GM18870 (cell line): ENCODE measurements around the gene GBA2.

Source experiments
- ATAC-seq: cut with Tn5 transposase; IDR thresholded peaks from one replicate; pipeline ENCODE4 v1.9.1; 2021; ENCODE audit warnings: moderate library complexity; ENCODE audit not compliant: unreplicated experiment

The GBA2 gene

DNA sequence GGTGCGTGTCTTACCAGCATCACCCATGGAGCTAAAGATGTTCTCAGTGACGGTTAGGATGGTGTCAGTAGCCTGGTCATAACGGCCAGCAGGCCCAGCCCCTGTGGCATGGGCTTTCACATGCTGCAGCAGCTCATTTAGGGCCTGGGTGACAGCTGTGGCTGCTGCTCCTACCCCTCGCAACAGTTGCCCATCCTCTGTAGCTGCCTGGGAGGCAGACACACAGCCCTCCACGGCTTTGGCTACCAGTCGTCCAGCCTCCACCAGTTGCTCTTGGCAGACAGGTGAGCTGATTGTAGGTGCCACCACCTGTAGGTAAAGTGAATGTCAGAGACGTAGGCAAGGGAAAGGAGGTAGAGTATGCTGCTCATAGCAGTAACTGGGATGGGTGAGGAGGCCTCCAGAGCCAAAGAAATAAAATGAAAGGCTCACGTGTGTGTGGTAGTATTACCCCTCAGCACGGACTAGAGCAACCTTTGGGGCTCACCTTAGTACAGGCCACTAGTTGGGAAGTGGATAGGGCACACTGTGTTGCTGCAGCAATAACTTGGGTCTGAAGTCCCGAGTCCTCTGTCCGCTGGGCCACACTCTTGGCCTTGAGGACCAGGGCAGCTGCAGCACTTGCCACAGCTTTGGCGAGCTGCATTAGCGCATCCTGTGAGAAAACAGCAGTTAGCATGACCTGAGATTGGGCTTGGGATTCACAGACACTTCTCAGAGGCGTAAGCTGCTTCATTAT is 31.7 kb downstream of the GBA2 start:
- ATAC-seq = no peak

DNA sequence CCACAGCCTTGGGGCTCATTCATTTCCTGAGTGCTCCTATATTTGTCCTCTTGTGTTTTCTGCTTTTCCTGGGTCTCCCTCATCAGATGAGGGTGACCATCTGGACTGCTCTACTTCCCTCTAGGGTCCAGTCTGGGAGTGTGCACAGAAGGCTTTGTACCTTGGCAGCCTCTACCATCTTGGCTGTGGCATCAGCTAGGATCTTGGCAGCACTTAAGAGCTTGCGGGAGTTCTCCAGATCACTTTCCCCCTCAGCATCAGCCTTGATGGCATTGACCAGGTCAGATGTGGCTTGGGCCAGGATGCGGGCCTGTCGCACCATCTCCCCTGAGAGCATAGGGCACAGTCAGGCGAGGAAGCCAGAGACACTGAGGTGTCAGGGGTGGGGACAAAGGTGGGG is 32.8 kb downstream of the GBA2 start:
- no peak for ATAC-seq

DNA sequence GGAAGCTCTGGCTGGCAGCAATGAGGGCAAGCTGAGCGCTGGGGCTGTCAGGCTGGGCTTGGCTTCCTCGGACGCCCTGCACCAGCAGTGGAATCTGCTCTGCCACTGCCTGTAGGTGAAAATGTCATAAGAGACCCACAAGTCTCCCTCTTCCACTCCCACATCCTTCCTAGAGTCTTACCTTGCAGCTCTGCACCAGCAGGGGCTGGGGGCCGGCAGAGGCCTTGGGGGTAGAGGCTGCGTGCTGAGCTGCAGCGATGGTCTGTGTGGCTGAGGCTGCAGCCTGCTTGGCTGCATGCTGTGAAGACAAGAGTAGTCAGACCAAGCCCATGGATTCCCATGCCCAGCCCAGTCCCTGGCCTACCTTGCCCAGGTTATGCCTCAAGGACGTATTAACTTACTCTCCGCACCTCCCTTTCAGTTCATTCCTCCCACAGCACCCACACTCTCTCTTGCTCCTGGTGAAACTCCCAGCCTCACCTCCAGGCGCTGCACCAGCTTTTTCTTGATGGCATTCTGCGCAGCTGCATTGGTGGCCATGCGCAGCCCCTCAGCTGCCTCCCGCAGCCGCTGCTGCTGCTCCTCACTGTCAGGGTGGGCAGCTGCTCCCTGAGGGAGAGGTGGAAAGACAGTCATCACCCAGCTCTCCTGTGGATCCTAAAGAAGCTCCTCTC is 34.3 kb downstream of the GBA2 start:
- ATAC-seq = no peak

DNA sequence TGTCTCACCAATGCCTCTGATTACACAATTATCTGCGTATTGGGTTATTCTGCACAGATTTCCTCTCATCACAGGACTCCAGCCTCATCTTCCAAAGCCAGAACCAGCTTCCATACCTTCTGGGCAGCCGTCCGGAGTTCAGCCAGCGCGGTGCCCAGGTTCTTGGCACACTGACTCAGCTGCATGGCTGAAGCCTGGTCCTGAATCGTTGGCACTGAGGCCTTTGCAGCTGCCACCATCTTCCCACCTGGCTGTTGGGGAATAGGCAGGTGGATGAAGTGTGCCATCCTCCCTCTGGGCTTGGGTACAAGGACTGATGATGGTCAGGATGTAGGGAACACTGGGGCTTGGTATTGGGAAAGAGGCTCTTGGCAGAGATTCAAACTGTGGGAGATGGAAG is 34.9 kb downstream of the GBA2 start:
- ATAC-seq = no peak

DNA sequence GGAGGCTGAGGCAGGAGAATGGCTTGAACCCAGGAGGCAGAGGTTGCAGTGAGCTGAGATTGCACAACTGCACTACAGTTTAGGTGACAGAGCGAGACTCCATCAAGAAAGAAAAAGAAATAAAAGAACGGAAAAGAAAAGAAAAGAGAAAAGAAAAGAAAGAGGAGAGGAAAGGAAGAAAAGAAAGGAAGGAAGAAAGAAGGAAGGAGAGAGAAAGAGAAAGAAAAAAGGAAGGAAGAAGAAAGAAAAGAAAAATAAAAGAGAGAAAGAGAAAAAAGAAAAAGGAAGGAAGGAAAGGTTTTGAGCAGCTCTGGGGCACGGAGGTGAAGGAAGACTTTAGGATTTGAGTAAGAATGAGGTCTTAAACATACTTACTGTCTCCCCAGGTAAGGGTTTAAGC is 35.5 kb downstream of the GBA2 start:
- ATAC-seq = no peak

DNA sequence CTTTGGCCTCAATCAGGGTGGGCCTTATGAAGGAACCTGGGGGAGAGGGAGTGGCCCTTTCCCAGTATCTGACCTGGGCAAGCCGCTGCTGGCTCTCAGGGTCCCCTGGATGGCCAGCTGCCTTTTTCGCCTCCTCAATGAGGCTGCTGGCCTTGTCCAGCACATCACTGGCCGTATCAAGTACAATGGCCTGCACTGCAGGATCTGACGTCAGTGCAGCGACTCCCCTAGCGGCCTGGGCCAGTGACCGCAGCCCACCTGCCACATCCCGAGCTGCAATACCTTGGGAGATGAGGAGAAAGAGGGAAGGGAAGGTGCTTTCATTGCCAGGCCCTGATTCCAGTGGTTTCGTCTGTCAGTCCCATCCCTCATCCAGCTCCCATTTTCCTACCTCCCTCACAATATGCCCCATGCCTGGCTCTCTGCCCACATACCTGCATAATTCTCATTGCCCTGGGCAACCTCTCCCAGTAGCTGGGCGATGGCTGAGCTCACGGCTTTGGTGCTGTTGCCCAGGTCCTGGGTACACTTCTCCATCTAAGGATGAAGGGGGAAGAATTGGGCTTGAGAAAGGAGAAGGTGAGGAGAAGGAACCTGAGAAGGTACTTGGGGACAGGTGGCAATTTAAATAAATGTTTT is 36.1 kb downstream of the GBA2 start:
- ATAC-seq = no peak

DNA sequence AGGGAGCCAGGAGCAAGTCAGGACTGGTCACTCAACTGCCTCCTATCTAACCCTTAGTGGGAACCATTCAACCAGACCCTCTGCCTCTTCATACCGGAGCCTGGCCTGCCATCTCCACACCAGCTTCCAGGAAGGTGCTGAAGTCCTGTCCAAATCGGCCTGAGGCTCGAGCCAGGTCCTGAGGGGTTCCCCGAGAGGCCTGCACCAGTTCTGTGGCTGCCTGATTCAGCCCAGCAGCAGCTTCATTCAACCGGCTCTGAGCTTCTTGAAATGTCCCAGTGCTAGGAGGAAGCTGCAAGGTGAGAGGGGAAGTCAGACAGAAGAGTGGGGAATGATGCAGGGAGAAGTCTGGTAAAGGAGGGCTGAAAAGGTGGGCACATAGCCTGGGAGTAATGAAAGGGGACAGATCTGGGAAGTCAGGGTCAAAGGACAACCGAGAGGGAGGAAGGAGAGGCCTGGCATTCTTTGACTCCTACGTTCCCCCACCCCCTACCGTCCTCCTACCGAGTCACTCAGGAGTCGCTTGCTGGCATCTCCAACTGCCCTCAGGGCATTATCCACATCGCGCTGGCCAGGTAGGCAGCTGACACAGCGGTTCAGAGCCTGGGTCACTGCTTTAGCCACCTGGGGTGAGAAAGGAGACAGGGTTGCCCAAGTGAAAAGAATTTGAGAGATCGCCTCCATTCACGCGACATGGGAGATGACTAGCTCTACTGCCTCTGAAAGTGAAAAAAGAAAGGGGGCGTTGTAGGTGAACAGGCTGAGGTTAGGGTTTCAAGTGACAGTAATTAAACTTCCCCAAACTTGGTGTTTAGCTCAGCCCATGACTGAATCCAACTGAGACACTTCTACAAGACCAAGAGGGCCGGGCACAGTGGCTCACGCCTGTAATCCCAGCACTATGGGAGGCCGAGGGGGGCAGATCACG is 37.3 kb downstream of the GBA2 start:
- ATAC-seq = no peak

DNA sequence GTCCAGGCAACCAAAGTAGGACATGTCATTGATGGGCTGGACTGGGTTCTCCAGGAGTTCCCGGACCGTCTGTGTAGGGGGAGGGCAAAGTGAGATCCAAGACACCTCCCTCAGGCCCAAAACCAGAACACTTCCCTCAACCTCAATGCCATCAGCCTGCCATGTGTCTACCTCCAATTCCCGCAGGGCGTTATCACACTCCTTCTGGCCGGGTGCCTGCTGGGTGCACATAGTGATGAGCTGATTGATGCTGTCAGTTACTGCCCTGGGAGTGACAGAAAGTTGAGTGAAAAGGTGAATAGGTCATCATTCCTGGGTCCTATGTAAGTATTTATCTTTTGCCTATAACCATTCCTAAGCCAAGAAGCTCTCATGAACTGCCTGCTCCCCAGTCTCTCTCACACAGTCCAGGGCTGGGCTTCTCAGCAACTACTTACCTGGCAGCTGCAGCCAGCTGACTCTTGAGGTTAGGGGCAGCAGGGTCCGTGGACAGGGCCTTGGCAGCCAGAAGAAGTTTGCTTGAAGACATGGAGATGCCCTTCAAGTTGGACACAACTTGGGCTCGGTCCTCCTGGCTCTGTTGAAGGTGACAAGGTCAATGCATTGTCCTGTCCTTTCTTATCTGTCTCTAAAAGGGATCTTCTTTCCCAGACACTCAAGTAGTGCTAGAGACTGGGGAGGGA is 38.1 kb downstream of the GBA2 start:
- no peak for ATAC-seq

DNA sequence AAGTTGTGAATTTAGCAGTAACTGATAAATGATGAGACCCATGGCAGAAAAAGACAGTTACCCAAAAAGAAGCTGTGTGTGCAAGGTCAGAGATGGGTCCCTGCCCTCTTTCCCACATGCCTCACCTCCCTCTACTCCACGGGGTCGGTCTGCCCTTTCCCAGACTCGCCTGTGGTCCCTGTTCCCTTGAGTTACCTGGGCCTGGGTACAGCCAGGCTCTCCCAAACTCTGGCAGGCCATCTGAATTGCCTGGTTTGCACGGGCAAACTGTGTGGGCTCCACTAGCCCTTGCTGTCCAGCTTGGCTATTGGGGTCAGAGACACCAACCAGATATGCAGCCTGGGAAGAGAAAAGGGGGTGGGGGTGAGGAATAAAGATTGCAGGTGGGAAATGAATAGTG is 40.9 kb downstream of the GBA2 start:
- ATAC-seq = no peak

DNA sequence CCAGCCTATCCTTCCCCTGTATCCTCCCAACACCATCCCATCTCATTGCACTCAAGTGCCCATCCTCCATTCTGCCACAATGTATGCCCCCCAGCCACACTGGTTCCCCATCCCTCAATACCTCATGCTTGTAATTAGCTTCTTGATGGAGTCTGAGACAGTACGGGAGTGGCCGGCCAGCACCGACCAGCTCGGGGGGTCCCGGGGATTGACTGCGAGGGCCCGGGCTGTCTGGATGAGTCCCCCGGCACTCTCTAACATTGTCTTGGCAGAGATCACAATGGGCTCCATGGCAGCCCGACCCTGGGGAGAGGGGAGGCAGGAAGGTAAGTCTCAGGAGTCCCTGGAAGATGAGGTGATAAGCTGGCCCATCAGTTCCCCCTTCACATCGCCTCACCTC is 42.1 kb downstream of the GBA2 start:
- ATAC-seq = no peak

DNA sequence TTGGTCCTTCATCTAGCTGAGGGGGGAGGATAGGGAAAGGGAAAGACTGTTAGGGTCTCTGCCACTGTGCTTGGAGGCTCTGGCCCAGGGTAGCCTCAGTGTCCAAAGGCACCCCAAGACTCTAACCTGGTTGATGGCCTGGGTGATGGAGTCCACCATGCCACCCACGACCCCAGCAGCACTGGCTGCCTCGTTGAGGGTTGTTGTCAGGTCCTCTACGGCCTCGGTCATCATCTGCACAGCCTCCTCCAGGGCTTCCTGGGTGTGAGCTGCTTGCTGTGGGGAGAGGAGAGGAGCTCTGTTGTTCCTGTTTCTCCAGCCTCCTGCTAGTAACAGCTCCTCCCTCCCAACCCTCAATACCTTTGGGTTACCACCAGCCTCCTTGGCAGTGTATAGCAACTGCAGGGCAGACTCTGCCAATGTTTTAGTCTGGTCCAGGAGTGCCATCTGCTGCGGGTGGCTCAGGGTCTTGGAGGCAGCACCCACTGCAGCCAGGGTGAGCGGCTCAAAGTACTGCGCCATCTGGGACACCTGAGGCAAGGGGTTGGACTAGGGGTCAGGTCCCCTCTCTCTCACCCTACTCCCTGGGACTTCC is 43.1 kb downstream of the GBA2 start:
- ATAC-seq = no peak

DNA sequence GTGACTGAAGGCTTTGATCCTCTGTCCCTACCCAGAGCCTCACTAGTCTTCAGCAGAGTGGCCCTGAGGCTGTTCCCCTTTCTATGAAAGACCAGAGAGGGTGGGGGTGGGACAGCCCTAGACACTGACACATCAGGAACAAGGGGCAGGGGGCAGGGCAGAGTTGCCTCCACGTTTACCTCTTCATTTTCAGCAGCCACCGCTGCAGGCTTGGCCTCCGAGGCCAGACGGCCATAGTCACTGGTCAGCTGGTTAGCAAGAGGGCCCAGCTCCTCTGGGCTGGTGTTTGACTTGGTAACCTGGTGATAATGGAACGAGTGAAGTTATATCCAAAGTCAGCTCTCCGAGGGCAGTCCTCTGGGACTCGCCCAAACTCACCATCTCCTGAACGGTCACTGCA is 43.7 kb downstream of the GBA2 start:
- ATAC-seq = no peak

DNA sequence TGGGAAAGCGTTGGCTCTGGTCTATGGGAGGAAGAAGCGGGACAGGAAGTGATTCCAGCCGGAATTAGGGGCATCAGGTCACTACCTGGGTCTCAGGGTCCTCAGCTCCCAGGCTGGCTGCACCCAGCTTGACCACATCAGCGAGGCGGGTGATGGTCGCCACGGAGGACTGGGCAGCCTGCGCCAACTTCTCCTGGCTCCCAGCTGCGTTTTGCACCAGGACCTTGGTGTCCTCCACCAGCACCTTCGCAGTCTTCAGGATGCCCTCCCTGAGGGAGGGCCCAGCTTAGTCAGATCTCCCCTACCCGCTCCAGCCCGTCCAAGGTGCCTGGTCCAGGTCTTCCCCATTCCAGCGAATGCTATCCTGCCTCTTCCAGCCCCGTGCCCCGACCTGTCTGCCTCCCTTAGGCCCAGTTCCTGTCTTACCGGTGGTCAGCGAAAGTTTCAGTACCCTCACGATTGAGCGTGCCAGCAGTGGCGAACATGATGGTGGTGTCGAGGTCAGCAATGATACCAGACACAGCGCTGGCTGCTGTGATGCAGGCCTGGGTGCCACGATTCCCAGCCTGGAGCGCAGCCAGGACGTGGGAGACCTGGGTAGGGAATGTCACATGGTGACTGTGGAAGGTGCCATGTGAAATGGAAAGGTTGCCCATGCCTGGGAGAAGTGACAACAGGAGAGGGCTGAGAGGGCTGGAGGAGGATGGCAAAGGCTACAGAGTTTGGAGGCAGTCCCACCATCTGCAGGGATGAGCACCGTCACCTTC is 44.9 kb downstream of the GBA2 start:
- no peak for ATAC-seq

DNA sequence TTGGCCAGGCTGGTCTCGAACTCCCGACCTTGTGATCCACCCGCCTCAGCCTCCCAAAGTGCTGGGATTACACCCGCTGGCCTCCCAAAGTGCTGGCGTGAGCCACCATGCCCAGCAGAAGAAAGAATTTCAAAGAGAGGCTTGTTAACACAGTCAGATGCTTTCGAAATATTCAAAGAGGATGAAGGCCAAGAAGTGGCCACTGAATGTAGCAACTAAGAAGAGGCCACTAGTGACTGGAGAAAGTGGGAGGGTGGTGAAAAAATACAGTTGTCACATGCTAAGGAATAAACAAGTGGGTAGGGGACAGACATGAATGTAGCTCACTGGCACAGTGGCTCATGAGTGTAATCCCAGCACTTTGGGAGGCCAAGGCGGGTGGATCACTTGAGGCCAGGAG is 46.3 kb downstream of the GBA2 start:
- ATAC-seq = no peak

DNA sequence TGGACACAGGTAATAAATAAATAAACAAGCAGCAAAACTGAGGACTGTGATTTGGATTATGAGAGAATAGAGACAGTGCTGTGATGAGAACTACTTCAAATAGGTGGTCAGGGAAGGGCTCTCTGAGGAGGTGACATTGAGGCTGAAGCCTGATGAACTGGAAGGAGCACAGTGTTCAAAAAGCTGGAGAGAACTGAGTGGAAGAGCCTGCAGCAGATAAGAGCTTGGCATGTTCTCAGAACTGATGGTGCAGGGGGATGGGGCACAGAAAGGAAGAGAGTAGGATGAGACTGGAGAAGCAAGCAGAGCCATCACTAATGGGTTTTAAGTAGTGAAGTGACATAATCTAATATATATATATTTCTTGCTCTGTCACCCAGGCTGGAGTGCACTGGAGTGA is 48.1 kb downstream of the GBA2 start:
- ATAC-seq = no peak

DNA sequence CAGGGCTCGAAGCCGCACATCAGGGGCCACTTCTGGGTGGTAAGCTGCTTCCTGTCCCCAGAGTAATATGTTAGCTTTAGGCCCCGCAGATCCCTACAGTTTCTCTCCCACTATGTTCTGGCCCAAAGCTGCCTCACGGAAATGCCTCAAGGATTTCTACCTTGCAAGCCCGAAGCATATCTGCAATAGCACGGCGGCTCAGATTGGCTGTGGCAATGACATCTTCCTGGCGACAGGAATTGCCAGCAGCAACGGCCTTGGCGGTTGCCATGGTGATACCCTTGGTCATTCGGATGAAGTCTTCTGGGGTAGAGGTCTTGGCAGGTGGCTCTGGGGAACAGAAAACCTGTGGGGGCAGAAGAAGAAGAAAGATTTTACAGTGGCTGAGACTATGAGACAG is 49.0 kb downstream of the GBA2 start:
- no peak for ATAC-seq

DNA sequence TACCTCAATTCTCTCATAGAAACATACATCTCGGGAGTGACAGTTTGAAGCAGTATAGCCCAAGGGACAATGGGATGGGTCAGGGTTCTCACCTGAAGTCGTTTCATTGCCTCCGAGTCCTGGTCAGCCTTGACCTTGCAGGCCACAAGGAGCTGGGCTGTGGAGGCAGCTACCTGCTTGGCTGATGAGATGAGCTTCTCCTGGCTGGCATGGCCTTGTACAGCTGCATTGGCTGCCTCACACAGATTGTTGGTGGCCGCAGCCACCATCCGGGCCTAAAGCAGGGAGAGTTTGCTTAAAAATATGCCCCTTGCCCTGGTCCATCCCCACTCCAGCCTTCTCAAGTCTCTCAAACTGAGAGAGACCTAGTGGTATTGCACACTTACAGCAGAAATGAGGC is 50.8 kb downstream of the GBA2 start:
- ATAC-seq = no peak

DNA sequence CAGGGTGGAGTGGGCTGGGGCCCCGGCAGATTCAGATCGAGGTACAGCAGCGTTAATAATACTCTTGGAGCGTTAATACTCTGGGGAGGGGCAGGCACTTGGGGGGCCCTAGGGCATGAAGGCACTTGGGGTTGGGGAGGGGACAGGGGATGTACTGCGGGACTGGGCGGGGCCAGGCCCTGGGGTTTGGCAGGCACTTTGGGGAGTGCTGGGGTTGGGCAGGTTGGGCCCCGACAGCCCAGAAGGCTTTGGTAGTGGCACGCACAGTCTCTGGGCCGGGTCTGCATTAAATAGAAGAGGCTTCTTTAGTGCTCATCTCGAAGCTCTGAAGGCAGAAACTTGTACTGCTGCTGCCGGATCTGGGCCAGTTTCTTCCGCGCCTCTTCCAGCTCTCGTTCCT is 51.5 kb downstream of the GBA2 start:
- ATAC-seq = no peak

DNA sequence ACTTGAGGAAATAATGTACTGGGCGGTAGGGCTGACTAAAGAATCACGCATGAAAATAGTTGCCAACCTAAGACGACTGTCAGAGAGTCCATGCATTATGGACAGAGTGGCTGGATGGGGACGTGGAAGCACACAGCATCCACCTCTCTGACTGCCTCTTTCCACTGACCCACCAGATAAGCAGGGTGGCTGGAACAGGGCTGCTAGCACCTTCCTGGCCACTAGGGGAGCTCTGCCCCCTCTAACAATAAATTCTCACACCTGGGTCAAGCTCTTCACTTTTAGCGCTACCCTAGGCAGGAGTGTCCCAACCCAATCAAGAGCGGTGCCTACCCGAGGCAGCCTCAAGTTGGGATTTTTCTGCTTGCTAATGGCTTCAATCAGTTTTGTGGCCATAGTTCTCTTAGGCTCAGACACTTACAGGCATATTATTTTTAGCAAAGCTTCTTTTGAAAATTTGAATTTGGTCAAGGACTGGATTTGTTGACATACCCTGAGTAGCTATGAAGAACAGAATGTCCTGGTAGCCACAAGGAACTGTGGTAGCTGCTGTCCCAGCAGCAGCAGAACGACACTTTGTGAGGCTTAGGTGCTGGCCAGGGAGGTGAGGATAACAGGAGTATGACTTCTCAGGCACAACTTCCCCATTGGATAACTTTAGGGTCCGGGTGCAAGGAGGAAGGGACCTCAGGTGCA is 52.4 kb downstream of the GBA2 start:
- no peak for ATAC-seq
